Fibroblast of the aortic adventitia (primary cell): ENCODE measurements around the gene PTPRU. TPM values are rescaled to one million over a fixed set of nuclear protein-coding genes. Genes with fewer than 3 reads are reported as not detected.

Experiments used
- DNase-seq: peaks from one replicate; pipeline ENCODE4 v3.0.0-alpha.2; 2010; ENCODE audit warnings: low read depth
- H3K4me3 ChIP-seq: 2 replicates; pipeline ENCODE4 v1.5.1; 2011; ENCODE audit warnings: low read depth, mild to moderate bottlenecking, control low read depth, low read length, moderate library complexity
- total RNA-seq: library from RNA; depleted of rRNA; stranded (reverse); fragments of >200 nt; gene quantifications from 2 replicates; pipeline ENCODE4 v1.2.3, GENCODE V29; 2012; ENCODE audit warnings: low replicate concordance
- TF ChIP-seq, protein P1 (sequence below): IDR thresholded peaks from 2 replicates; pipeline ENCODE4 v1.5.1; 2011; ENCODE audit warnings: mild to moderate bottlenecking, low read length, control low read depth, inconsistent platforms; ENCODE audit not compliant: insufficient read depth

PTPRU gene
- total RNA-seq, 1 donor, result 25.8 TPM

DNA sequence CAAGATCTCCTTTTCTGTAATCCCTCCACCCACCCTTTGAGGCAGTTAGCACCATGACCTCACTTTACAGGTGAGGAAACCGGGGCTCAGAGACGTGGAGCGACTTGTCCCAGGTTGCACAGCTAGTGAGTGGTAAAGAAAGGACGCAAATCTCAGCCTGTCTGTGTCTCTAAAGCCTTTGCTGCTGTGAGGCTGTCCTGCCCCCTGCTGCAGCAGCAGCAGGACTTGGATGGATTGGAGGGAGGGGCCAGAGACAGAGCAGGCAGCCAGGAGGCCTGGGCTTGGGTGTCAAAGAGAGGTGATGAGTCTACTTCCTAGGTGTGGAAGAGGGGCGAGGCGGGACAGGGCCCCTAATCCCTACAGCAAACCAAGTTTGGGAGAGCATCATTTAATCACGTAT is 69.6 kb downstream of the PTPRU start:
- TF ChIP-seq, protein P1, sequence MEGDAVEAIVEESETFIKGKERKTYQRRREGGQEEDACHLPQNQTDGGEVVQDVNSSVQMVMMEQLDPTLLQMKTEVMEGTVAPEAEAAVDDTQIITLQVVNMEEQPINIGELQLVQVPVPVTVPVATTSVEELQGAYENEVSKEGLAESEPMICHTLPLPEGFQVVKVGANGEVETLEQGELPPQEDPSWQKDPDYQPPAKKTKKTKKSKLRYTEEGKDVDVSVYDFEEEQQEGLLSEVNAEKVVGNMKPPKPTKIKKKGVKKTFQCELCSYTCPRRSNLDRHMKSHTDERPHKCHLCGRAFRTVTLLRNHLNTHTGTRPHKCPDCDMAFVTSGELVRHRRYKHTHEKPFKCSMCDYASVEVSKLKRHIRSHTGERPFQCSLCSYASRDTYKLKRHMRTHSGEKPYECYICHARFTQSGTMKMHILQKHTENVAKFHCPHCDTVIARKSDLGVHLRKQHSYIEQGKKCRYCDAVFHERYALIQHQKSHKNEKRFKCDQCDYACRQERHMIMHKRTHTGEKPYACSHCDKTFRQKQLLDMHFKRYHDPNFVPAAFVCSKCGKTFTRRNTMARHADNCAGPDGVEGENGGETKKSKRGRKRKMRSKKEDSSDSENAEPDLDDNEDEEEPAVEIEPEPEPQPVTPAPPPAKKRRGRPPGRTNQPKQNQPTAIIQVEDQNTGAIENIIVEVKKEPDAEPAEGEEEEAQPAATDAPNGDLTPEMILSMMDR, result no peak
- no peak for DNase-seq
- H3K4me3 ChIP-seq, result no peak overlapping the region

DNA sequence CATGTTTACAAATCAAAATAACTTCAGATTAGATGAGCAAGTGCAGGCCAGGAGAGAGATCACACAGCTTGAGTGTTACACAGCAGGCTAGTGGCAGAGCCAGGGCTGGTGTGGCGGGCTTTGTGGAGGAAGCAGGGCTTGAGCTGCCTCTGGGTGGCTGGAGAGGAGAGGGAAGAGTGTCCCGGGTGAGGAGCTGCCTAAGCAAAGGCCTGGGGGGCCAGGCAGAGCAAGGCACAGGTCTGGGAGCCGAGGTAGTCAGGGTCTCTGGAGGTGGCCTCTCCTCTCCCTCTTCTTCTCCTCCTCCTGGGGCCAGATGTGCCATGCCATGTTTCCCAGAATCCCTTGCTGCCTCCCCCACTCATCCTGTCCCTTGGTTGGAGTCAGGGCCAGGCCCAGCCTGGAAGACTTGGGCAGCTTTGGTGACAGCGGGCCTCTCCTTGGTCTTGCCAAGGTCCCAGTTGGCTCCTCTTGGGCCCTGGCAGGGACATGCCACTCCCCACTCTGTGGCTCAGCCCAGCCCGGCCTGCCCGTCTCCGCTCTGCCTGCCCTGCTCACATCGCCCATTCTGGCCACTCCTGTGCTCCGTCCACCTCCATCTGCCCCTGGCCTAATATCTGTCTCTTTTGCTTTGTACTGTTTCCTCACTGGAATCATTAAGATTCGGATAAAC is 70.3 kb downstream of the PTPRU start:
- no peak overlapping the region for H3K4me3 ChIP-seq
- TF ChIP-seq, protein P1, result no peak
- no peak for DNase-seq

DNA sequence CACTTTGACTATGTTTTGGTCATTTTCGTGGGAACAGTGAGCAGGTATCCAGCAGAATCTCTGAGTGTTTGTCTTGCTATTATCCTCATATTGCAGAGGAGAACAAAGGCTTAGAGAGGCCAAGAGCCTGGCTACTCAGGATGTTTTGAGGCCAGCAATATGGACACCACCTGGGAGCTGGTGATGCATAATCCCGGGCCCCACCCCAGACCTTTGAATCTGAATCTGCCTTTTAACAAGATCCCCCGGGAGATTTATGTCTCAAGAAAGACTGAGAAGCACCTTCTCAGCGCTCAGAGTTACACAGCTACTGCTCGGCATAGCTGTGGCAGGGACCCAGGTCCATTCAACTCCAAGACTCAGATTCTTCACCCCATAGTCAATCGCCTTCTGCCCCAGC is 72.8 kb downstream of the PTPRU start:
- no peak for DNase-seq
- no peak overlapping the region for H3K4me3 ChIP-seq
- TF ChIP-seq, protein P1, result no peak

DNA sequence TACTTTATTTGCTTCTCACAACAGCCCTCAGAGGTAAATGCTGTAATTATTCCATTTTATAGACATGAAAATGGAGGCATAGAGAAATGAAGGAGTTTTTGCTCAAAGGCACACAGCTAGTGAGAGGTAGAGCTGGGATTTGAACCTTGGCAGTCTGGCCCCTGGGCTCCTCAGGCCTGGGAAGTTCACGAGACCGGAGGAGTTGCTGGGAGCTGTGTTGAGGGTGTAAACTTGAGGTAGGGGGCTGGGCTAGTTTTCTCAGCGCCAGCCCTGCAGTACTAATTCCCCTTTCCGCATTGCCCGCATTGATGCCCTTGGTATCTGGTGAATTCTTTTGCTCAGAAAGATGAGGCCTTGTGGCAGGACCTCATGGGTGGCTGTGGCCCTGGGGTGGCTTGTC is 73.3 kb downstream of the PTPRU start:
- TF ChIP-seq, protein P1, result no peak
- no peak overlapping the region for H3K4me3 ChIP-seq
- DNase-seq, result no peak

DNA sequence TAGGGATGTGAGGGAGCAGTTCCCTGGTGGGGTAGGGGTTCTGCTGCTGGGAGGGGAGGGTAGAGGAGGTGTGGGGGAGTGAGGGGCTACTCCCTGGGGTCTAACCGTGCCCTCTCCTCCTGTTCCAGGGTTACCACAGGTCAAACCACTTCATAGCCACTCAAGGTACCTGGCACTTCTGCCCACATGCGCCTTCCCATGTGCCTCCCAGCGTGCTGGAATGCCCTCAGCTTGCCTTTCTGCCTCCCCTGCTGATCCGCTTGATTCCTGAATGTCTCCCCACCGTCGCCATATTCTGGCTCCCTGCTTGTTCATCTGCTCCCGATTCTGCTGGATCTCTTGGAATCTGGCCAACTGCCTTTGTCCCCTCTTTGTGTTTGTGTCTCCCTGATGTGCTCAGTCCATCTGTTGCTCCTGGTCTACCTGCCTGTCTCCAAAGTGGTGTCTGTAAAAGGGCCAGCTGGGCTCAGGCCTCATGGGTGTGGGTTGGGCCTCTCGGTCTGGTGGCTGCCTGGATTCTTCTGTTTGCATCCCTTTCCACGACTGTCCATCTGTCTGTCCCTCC is 74.4 kb downstream of the PTPRU start:
- H3K4me3 ChIP-seq, result no peak overlapping the region
- TF ChIP-seq, protein P1, result no peak
- no peak for DNase-seq

DNA sequence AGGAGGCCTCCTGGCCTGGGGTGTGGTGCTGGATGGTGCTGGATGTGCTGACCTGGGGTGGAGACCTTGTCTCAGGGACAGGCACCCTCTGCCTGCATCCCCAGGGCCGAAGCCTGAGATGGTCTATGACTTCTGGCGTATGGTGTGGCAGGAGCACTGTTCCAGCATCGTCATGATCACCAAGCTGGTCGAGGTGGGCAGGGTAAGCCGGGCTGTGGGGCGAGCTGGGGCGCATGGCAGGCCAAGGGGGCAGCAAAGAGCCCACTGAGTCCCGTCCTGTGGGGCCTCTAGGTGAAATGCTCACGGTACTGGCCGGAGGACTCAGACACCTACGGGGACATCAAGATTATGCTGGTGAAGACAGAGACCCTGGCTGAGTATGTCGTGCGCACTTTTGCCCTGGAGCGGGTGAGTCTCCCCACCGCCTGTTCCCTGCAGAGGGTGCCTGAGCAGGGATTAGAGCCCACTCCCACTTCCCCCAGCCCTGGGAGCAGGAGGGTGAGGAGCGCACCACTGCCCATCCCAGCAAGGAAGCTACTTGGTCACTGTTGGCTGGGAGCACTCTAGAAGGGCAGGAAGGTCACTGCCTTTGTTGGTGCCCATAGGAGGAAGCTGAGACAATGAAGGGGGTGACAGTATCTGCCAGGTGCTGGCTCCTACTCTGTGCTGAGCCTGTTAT is 75.2 kb downstream of the PTPRU start:
- no peak for DNase-seq
- TF ChIP-seq, protein P1, result no peak

More for the DNA sequence above, 75.2 kb downstream of the PTPRU start:
- H3K4me3 ChIP-seq, result no peak overlapping the region
